Raji (cell line): ENCODE results near the gene PNLIPRP2.

Source experiments
- POLR2A ChIP-seq: IDR thresholded peaks from 2 replicates; pipeline ENCODE4 v1.6.1; 2011; ENCODE audit warnings: low read depth, low read length, control low read depth; ENCODE audit not compliant: insufficient read depth

Gene PNLIPRP2

GRCh38 chr10:116620423-116621400, at the start of gene PNLIPRP2:
PNLIPRP2 (plus strand) TSS chr10:116620953.
- TF ChIP-seq POLR2A = no peak

DNA sequence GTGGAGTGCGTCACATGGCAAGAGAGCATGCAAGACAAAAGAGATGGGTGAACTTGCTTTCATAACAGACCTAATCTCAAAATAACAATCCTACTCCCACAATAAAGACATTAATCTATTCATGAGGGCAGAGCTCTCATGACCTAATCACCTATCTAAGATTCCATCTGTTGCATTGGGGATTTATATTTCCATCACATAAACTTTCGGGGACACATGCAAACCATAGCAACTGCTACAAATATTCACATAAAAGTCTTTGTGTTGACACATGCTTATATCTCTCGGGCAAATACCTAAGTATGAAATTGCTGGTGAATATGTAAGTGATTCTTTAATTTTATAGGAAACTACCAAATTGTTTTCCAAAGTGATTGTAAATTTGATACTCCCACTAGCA, 46.0 kb upstream of the PNLIPRP2 start:
- TF ChIP-seq POLR2A = no peak

DNA sequence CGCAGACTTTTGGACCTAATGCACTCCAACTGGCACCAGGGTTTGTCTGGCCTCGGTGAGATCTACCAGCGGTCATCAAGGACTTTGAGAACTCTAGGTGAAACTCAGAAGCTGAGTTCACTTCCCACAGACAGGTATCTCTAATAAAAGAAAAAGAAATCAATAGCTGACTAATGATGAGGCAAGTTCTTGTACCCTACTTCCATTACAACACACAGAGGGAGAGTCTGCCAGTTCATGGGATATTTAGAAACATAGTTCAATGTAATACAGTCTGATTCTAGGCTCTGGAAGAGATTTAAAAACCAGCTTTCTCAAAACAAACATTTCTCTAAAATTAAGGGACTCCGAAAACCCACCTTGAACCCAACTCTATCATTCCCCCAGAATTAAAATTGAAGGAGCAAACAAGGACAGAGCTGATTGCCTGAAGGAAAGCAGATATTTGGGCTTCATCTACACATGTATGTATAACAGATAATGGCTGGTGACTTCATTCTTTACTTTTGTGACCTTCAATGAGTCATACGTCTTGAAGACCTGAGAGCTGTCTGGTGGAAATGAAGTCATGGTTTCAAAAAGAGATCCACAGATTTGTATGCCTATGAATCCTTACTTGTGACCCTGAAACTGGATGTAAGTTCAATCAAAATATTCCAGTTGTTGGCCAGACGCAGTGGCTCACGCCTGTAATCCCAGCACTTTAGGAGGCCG, 32.7 kb upstream of the PNLIPRP2 start:
- TF ChIP-seq POLR2A = no peak

- no peak for TF ChIP-seq POLR2A
Observed at GRCh38 chr10:116588995-116589394, 31.8 kb upstream of the PNLIPRP2 start.

- TF ChIP-seq POLR2A = no peak
Observed at GRCh38 chr10:116589926-116590325, 30.8 kb upstream of the PNLIPRP2 start.

DNA sequence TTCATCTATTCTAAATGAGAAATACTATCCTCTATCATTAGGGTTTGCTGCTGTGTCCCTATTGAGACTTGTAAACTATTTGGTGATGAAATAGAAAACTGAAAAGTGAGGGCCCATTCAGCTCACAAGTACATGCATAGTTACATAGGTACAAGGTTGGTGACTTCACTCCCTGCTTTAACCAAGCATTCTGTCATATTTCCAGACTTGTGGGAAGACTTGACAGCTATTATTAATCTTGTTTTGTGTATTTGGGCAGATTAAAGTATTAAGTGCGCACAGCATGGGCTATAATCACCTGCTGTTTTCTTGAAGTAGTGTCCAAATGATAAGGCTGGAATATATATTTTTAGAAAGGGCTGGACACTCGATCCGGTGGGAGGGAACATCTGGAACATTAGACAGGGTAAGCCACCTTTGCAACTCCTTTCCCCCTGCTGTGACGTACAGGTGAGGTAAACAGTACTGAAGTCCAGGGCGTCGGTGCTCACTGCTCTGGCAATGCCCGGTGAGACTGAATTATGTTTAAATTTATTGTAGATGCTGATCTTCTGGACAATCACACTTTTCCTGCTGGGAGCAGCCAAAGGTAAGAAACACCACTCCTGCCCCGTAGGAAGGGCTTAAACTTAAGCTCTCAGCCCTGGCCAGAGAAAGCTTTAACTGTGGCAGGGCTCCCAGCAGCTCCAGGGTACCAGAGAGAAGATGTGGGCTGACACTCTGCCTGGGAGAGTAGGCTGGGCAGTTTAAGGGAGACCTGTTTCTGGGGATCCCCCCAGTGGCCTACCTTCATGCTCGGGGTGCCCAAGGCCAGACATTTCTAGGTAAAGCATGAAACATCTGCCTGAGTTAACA, 29.9 kb upstream of the PNLIPRP2 start, which contains the start of gene PNLIPRP1:
PNLIPRP1 (plus strand) TSS at position 370 of the 855 bp plus-strand sequence; CDS start at position 541, 171 bp downstream.
- no peak for TF ChIP-seq POLR2A

DNA sequence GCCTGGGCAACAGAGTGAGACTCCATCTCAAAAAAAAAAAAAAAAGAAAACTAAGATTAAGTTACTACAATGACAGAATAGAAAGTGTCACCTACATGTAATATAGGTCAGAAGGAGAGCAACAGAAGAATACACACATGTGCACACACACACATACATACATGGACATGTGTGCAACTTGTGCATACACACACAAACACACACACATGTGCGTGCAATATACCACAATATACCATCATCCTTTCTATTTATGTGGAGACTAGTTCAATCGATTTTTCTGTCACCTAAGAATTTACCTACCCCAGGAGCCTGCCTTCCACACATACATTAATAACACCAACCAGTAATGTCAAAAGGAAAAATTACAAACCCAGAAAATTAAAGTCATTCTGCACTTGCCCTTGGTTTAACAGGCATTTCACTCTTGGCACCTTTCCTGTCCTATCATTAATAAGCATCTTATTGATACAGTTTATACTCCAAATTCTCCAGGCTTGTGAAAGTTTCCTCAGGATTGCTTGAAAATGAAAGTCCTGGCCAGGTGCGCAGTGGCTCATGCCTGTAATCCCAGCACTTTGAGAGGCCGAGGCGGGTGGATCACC, 27.5 kb upstream of the PNLIPRP2 start:
- no peak for TF ChIP-seq POLR2A

DNA sequence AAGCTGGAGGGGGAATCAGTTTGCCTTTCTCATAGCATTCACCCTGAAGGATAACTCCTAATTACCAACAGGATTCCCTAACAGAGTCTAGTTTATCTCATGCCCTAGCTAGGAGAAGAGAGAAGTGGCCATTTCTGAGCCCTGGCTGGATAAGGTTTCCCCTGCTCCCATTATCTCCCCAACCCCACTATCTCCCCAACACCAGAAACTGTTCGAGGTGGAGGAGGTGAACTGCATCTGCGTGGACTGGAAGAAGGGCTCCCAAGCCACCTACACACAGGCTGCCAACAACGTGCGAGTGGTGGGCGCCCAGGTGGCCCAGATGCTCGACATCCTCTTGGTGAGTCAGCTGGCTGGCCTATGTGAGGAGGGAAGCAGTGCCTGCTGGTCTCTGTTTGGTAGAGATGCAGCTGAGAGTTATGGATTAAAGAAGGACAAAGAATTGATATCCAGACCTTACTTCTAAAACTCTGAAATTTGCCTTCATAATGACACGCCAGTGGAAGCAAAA, 26.2 kb upstream of the PNLIPRP2 start:
- TF ChIP-seq POLR2A = no peak

DNA sequence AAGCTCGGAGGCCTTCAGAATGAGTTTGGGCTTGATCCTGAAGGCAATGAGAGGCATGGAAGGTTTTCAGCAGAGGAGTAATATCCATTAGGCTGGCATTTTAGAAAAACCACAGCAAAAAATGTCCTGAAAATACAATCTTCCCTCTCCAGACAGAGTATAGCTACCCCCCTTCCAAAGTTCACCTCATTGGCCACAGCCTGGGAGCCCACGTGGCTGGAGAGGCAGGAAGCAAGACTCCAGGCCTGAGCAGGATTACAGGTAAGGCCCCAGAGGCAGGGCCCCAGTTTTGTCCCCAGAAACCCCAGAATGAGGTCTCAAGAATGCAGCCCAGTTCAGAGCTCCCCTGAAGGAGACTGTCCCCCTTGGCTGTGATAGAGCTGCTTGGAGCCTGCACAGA, 24.7 kb upstream of the PNLIPRP2 start:
- TF ChIP-seq POLR2A = no peak

DNA sequence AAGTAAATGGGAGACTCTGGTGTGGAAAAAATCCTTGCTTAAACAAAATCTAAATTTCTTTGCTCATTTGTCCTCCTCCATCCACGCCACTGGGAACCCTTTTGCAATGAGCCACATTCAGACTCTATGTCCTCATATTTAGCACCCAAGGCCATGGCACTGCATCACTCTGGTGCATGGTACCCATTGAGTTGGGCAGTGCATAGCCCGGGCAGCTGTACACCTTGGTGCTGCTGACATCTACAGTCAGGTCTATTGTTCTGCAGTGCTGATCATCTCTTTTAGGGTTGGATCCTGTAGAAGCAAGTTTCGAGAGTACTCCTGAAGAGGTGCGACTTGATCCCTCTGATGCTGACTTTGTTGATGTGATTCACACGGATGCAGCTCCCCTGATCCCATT, 23.2 kb upstream of the PNLIPRP2 start:
- no peak for TF ChIP-seq POLR2A

DNA sequence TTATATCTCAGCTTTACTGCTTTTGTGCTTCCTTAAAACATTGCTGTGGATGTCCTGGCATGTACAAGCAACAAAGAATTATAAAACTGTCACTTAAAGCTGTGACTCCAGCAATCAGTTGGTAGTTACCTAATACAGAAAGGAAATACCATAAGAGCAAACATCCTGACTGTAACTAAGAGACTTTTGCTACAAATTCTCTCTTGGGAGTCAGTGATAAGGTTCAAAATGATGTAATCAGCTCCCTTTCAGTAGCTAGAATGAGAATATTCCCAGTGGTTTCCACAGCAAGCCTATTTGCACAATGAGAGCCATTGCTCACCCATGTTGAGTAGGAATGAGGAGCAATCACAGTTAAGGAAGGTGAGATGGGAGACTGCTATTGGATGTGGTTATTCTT, 22.4 kb upstream of the PNLIPRP2 start:
- no peak for TF ChIP-seq POLR2A

- TF ChIP-seq POLR2A = no peak
Observed at GRCh38 chr10:116599991-116600390, 20.8 kb upstream of the PNLIPRP2 start.

DNA sequence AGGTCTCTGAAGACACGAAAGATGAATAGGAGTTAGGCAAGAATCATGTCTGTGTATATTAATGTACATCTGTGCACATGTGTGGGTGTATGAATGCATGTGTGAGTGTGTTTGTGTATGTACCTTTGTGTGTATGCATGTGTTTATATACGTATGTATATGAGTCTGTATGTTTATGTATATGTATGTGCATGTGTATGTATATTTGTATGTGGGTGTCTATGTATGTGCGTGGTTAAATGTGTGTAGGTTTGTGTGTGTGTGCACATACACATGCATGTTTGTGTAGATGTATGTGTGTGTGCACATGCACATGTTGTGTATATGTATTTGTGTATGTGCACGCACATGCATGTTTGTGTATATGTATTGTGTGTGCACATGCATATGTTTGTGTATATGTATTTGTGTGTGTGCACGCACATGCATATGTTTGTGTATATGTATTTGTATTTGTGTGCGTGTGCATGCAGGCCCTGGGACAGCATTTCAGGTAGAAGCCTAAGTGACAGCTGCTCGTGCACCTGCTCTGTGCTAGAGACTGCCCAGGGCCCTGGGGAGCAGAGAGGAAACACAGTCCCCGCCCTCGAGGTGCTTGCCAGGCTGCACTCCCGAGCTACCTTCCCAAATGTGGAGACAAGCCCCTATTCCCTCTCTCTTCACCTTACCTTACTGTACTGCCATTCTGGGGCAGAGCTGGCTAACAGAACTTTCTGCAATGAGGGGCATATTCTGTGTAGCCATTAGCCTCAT, 17.9 kb upstream of the PNLIPRP2 start:
- TF ChIP-seq POLR2A = no peak

DNA sequence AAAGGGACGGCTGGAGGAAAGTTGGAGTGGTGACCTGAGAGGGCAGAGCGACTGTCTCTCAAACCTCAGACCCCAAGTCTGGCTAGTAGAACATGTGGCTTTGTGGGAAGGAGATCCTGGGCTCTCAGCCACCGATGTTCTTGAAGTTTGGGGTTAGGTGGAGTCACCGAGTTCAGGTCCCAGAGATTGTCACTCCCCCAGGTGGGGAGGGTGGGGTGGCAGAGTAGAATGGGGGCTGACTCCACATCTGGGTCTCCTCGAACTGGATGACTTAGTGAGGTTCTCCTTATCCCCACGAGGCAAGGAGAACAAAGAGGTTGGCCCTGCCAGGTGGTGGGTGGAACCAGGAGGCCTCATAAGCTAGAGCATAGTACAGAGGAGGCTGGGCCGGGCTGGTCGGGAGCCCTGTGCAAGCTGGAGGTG, 14.7 kb upstream of the PNLIPRP2 start:
- TF ChIP-seq POLR2A = no peak

DNA sequence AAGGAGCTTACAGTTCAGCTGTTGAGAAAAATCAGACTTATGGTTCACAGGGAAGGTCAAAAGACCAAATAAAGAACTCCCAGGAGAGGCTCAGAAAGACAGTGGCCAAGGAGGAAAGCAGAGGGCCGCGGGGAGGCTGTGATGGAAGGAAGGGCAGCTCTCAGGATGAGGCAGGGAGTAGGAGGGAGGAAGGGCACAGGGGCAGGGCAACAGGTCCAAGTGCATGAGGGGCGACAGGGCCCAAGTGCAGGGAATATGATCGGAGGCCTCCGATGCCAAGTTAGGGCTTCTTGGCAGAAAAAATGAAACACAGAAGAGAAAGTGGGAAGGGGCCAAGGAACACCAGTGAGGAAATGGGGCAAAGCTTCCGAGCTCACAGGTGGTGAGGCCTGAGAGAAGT, 13.4 kb upstream of the PNLIPRP2 start:
- no peak for TF ChIP-seq POLR2A
